Measurements from ENCODE around the gene PRCC. TPM values are rescaled to one million over a fixed set of nuclear protein-coding genes. Genes with fewer than 3 reads are reported as not detected.
A peak's percentile ranks its signal among the peaks of the same experiment; 100 is the strongest.

The PRCC gene
- total and polyA plus RNA-seq, 2 of the 4 experiments (the other 2 are of a cell fraction), result 10.6 to 59.6 TPM

DNA sequence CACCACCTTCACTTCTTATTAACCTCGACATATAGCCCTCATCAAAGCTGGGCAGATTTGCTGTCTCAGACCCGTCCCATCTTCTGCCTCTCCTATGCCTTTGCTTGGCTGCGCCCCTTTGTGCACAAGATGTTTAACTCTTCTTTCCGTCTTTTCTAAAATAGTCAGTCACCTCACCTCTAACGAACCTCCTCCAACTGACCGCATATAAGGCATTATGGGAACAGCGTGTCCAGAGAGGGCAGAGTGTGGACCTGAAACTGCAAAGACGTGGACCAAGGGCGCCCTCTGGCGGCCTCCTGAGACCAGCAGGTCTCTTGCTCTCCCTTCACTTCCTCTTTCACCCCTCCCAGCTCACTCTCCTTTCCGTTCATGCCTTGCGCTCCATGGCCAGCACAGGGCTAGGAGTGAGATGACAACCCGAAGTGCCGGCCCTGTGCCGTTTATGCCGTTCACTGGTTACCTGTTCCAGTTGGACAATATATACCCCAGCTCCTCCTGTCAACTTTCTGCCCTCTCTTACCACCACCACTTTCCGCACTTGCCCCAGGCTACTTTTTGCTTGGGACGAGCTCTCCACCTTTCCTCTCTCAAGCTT lies 41.6 kb upstream of the PRCC start (continued):
- TF ChIP-seq, protein P1, sequence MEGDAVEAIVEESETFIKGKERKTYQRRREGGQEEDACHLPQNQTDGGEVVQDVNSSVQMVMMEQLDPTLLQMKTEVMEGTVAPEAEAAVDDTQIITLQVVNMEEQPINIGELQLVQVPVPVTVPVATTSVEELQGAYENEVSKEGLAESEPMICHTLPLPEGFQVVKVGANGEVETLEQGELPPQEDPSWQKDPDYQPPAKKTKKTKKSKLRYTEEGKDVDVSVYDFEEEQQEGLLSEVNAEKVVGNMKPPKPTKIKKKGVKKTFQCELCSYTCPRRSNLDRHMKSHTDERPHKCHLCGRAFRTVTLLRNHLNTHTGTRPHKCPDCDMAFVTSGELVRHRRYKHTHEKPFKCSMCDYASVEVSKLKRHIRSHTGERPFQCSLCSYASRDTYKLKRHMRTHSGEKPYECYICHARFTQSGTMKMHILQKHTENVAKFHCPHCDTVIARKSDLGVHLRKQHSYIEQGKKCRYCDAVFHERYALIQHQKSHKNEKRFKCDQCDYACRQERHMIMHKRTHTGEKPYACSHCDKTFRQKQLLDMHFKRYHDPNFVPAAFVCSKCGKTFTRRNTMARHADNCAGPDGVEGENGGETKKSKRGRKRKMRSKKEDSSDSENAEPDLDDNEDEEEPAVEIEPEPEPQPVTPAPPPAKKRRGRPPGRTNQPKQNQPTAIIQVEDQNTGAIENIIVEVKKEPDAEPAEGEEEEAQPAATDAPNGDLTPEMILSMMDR (conservative IDR thresholded peaks at IDR 0.05; ENCODE audit: low read depth, low read length), result peak; percentile 97
- TF ChIP-seq FOS (IDR thresholded peaks at IDR 0.05; ENCODE audit: low read depth, low read length), result no peak

All from IMR-90 (cell line).